Progenitor cell of endocrine pancreas (in vitro differentiated cells): ENCODE results near the gene PTPRH. TPM values are rescaled to one million over a fixed set of nuclear protein-coding genes. Genes with fewer than 3 reads are reported as not detected.

Experiments
- DNase-seq: peaks from one replicate; pipeline ENCODE4 v3.0.0; 2021; ENCODE audit warnings: low spot score; ENCODE audit not compliant: unreplicated experiment
- H3K27ac Mint-ChIP-seq: 2 replicates; pipeline ENCODE4 v1.8.0; 2021; ENCODE audit warnings: mild to moderate bottlenecking, moderate library complexity, mixed read lengths
- H3K27me3 Mint-ChIP-seq: 2 replicates; pipeline ENCODE4 v1.8.0; 2021; ENCODE audit warnings: mixed read lengths
- H3K36me3 Mint-ChIP-seq: 2 replicates; pipeline ENCODE4 v1.8.0; 2022; ENCODE audit warnings: mixed read lengths; ENCODE audit not compliant: insufficient read depth
- H3K4me1 Mint-ChIP-seq: 2 replicates; pipeline ENCODE4 v1.8.0; 2021; ENCODE audit warnings: low read depth, mixed read lengths
- H3K4me3 Mint-ChIP-seq: 2 replicates; pipeline ENCODE4 v1.8.0; 2021; ENCODE audit warnings: low read depth, mild to moderate bottlenecking, moderate library complexity, mixed read lengths
- H3K9me3 Mint-ChIP-seq: 2 replicates; pipeline ENCODE4 v1.8.0; 2021; ENCODE audit warnings: low read depth, mixed read lengths
- CTCF ChIP-seq: fragments of 200-600 bp; sonication (generic); IDR thresholded peaks from one replicate; pipeline ENCODE4 v1.5.0; 2021; ENCODE audit warnings: antibody characterized with exemption, mild to moderate bottlenecking; ENCODE audit not compliant: unreplicated experiment
- total RNA-seq: library from RNA; stranded (reverse); gene quantifications from 2 replicates; pipeline ENCODE4 v1.2.1, GENCODE V29; 2021

PTPRH gene
- total RNA-seq, 1 donor from 2014 or later, result 0.43 TPM

GRCh38 chr19:55256562-55257460, 47.5 kb upstream of the PTPRH start:
- DNase-seq, result no peak
- Mint-ChIP-seq H3K9me3 (no peaks in the 10 kb centered on the region), H3K27ac (peak overlapping the region; percentile 93), H3K36me3 (no peaks in the 10 kb centered on the region), H3K27me3 (no peaks in the 10 kb centered on the region), H3K4me1 (peaks cover 23% of the 10 kb centered on the region), H3K4me3 (peak overlapping the region; percentile 97)
- TF ChIP-seq CTCF, result no peak

GRCh38 chr19:55255618-55256423, 46.5 kb upstream of the PTPRH start:
- no peak for DNase-seq
- Mint-ChIP-seq H3K36me3 (no peaks in the 10 kb centered on the region), H3K4me3 (peak overlapping the region; percentile 97), H3K27me3 (no peaks in the 10 kb centered on the region), H3K9me3 (no peaks in the 10 kb centered on the region), H3K4me1 (peaks cover 23% of the 10 kb centered on the region), H3K27ac (peak overlapping the region; percentile 78)
- no peak for TF ChIP-seq CTCF

GRCh38 chr19:55254625-55254977, 45.3 kb upstream of the PTPRH start:
- Mint-ChIP-seq H3K9me3 (no peaks in the 10 kb centered on the region), H3K27ac (no peak overlapping the region), H3K27me3 (no peaks in the 10 kb centered on the region), H3K36me3 (no peaks in the 10 kb centered on the region), H3K4me3 (no peak overlapping the region), H3K4me1 (peaks cover 23% of the 10 kb centered on the region)
- TF ChIP-seq CTCF, result no peak
- no peak for DNase-seq

- H3K4me1 Mint-ChIP-seq, result peaks cover 23% of the 10 kb centered on the region
- H3K36me3 Mint-ChIP-seq, result no peaks in the 10 kb centered on the region
- H3K9me3 Mint-ChIP-seq, result no peaks in the 10 kb centered on the region
- no peak overlapping the region for H3K4me3 Mint-ChIP-seq
- TF ChIP-seq CTCF, result no peak
- no peak for DNase-seq
- H3K27me3 Mint-ChIP-seq, result no peaks in the 10 kb centered on the region
- H3K27ac Mint-ChIP-seq, result peak overlapping the region; percentile 45
Observed at GRCh38 chr19:55253842-55254624, 44.7 kb upstream of the PTPRH start.
